ENCODE results near the gene TDP2.
"Not testable (repeated sequence)": the region's sequence is repeated elsewhere in the genome, so short reads cannot be mapped to it uniquely, and the experiment has no call there.

Gene TDP2

DNA sequence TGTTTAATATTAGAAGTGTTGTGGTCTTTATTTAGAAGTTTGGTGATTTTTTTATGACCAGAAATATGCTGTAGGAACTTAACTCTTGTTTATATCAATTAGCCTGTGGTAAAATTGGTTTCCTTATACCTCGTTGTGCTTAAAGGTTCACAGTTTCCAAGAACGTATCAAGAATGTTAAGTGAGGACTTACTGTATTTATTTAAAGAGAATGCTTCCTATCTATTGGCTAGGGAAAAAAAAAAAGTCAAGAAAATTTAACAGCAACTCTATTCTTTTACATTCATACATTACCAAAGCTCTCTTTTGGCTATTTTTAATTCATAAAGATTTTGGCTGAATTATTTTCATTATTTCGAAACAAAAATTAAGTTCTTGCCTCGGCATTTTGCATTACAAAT lies 22.3 kb downstream of the TDP2 start:
- DNase-seq: no peak

DNA sequence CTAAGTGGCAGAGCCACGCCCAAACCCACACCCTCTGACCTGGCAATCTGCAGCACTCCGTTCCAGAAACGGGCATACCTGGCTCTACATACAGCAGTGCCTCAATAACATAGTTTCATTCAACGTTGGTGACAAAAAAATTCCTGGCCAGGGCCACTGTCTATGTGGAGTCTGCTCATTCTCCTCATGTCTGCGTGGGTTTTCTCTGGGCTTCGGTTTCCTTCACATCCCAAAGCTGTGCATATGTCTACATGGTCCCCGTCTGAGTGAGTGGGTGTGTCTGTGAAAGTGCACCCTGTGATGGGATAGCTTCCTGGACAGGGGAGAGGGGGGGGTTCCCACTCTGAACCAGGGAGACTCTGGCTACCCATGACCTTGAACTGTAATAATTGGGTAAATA lies 22.8 kb downstream of the TDP2 start:
- DNase-seq: no peak

DNA sequence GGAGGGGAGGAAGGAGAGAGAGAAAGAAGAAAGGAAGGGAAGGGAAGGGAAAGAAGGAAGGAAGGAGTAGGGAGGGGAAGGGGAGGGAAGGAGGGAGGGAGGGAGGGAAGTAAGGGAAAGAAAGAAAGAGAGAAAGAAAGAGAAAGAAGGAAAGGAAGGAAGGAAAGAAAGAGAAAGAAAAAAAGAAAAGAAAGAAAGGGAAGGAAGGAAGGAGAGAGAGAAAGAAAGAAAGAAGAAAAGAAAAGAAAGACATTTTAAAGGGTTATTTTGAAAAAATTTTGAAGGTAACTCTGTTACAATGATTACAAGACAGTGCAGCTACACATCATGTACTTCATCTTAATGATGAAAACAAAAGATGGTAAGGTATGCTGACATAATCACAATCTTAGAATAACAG lies 24.6 kb downstream of the TDP2 start:
- DNase-seq: no peak

DNA sequence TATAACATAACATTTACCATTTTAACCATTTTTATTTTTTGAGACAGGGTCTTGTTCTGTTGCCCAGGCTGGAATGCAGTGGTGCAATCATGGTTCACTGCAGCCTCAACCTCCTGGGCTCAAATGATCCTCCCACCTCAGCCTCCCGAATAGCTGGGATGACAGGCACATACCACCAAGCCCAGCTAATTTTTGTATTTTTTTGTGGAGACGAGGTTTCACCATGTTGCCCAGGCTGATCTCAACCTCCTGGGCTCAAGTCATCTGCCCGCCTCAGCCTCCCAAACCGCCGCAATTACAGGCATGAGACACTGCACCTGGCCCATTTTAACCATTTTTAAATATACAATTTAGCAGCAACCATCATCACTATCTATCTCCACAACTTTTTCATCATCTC lies 26.1 kb downstream of the TDP2 start:
- not testable (repeated sequence) for DNase-seq

DNA sequence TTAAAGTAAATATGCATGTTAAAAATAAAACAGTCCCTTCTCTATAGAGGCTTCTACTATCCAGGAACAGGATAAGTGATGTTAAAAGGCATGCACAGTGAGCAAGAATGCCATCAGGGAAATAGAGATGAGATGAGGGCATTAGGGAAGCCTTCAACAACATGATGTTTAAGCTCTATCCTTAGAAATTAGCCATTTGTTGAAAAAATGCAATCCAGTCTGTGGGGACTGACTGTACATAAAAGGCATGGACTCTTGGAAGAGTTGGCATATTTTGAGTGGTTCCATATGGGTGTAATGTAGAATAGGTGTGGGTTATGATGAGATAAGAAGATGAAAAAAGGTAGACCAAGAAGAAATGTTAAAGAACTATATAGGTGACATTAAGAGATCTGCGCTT lies 26.5 kb downstream of the TDP2 start:
- DNase-seq: no peak

DNA sequence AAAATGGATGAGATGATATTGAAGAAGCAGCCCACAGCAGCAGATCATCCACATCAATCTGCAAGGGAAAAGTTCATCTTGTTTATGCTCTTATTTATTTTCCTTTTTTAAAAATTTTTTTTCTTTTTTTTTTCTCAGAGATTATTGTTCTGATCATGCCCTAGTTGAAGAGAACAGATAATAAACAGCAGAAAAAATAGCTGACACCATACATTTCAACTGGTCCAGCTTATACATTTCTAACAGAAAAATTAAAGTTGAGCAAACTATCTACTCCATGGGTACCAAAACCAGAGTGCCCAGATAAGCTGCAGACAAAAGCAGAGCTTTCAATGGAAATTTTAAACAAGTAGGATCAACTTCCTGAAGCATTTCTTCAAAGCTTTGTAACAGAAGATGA lies 30.0 kb downstream of the TDP2 start:
- no peak for DNase-seq

DNA sequence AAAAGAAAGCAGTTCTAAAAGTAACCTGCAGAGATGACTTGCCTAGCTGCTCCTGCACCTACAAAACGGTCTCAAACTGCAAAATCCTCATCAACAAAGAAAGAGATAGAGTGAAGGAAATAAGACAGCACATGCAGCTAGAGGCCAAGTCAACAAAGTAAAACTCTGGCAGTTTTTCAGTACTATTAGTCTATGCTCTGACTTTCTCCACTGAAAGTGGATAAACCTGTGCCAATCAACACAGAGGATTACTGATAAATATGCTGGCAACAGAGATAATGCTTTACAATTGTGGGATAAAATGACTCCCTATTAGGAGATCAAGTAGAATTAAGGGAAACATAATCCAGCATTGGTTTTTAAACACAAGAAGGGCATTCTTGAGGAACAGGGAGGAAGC lies 34.1 kb downstream of the TDP2 start:
- no peak for DNase-seq

DNA sequence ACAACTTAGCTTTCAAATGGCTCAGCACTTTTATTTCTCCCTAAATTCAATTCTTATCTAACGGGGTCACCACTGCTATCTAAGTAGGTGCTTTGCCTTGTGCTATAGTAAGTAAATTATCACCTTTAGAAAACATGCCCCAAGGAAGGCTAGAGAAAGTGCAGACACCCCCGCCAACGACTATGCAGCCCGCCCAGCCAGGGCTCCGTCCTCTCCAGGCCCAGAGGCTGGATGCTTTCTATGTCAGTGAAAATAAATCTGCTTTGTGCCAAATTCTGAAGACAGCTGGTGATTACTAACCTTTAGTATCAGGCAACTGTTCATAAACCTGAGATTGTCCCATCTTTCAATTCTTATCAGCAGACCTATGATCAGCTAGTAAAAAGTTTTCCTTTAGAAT lies 35.0 kb downstream of the TDP2 start:
- no peak for DNase-seq

DNA sequence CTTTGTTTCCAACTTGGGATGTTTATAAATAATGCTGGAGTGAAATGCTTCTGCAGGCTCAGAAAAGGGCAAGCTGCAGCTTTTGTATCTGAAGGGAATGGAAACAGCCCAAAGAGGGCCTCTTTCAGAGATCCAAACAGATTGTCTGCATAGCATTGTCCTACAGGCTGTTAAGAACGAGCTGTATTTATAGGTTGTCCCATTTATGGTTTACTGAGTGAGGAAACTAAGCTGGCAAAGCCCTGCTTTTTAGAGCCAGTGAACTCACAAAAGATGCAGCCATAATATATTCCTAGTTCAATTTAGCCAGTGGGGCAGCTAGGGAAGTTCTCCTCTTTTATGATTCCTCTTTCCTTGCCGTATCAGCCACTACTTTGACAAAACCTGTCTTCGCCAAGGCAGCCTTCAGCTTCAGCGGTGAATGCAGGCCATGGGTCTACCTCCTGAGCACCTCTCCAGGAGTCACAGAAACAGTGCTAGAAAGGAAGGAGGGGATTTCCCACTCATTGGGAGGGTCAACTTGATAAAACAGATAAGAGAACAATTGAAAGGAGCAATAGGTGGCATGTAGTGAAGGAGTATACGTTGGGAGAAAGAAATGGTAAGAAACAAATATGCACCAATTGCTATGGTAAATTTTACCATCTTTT lies 35.7 kb downstream of the TDP2 start:
- DNase-seq: no peak

DNA sequence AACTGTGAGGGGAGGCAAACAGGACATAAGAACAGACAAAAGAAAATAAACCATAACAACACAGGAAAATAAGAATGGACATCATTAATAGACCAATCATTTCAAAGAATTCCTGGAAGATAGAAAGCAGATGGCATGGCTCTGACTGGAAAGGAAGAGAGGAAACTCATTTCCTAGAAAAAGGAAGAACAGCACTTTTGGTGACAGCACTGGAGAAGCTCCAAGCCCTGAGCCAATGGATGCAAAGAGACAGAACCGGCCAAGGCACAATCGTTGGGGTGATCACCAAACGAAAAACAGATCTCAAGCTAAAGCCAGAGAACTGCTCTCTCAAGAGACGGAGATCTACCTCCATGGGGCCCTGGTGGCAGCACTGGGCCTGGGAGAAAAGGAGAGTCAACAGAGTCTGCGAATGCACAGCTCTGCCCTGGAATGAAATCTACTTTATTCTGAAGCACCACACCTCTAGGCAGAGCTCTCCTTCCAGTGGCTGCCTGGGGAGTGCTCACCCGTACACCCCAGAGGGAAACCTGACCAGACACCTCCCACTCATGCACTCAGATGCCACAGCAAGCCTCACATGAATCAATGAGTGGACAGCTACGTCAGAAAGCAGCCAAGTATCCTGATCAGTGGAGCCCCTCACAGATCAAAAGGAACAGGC lies 44.9 kb downstream of the TDP2 start:
- no peak for DNase-seq

DNA sequence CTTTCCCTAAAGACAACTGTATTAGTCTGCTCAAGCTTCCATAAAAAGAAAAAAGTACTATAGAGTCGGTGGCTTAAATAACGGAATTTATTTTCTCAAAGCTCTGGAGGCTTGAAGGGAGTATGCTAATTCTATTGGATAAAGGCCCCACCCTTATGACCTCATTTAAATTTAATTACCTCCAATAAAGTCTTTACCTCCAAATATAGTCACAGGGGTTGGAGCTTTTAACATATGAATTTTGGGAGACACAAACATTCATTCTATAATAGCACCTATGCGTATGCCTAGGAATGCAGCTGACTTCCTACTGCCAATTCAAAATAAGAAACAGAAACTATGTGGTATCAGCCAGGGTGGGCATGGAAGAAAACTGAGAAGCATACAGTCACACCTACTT lies 46.1 kb downstream of the TDP2 start:
- DNase-seq: no peak

DNA sequence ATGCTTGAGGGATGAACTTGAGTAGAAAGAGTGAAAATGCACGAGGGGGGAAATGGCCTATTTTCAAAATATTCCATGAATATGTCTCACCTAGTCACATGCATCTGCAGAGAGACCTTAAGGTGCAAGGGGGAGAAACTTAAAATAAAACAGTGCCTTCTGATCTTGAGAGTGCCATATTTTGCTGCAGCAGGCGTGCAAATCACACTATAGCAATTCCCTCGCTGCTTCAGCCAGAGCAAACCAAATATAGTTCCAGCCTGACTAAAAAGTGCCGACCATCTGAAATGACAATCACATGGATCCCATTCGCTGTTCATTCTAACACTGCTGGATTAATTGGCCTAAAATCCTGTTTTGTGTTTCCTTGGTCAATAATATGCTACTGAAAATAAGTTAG lies 47.0 kb downstream of the TDP2 start:
- DNase-seq: no peak

DNA sequence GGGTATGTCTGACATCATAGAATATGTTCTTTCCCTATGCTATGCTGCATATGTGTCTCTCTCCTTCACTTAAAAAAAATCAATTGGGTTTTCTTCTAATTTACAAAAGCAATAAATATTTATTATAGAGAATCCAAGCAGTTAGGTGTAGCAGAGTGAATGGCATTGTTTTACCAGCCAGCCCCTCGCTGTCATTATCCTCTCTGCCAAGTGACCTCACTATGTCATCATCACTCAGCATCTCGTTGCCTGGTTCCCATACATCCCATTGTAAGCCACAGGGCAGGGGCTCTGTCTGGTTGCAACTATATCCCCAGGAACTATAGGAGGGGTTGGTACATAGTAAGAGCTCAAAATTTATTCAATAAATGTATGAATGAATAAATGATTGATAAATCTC lies 52.1 kb downstream of the TDP2 start:
- no peak for DNase-seq

DNA sequence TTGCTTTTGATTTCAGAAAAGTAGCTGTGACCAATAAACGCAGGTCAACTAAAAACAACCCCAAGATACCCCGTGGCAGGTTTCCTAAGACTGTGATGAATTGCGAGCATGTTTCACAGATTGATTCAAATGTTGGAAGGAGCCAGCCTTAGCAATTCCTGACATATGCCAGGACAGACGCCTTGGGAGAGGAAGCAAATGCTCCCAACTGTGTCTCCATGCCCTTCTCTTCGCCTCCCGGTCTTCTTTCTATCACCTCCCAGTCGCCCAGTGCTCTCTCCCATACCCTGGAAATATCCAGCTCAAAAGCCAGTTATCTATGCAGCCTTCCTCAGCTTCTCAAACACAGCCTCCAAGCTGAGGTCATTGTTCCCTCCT lies 52.7 kb downstream of the TDP2 start:
- DNase-seq: no peak

DNA sequence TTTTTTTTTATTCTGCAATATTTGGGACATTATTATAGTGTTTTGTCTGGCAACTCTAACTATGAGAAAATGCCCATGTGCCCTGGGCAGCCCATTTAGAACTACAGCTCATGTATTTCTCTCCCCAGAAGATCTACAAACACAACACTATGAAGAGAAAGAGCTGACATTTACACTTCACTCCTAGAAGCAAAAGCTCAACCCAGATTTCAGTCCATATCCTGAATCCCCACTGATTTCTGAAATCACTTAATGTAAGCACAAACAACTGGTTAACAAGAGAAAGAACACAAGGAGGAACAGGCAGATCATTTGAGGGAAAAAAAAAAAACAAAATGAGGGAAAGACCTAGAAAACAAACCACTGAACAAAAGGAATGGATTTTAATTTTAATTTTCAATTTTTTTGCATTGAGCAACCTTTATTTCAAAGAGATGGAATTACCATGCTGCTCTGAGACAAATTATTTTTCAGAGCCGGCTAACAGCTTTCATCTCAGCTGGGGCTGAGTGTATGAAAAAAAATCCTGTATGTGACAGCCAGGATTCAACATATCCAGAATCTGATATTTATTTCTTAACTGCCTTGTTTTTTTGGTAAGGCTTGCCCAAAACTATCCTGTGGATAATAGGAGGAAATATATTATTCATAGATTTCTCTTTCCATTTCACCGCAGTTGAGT lies 53.2 kb downstream of the TDP2 start:
- no peak for DNase-seq

DNA sequence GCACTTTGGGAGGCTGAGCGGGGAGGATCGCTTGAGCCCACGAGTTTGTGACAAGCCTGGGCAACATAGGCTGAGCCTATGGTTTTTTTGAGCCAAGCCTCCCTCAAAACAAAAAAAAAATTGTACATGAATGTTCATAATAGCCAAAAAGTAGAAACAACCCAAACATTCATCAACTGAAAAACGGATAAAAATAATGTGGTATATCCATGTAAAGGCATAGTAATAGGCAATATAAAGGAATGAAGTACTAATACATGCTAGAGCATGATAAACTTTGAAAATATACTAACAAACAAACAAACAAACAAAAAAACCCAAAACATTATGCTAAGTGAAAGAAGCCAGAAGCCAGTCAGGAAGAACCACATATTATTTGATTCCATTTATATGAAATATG lies 56.0 kb downstream of the TDP2 start:
- DNase-seq: no peak

DNA sequence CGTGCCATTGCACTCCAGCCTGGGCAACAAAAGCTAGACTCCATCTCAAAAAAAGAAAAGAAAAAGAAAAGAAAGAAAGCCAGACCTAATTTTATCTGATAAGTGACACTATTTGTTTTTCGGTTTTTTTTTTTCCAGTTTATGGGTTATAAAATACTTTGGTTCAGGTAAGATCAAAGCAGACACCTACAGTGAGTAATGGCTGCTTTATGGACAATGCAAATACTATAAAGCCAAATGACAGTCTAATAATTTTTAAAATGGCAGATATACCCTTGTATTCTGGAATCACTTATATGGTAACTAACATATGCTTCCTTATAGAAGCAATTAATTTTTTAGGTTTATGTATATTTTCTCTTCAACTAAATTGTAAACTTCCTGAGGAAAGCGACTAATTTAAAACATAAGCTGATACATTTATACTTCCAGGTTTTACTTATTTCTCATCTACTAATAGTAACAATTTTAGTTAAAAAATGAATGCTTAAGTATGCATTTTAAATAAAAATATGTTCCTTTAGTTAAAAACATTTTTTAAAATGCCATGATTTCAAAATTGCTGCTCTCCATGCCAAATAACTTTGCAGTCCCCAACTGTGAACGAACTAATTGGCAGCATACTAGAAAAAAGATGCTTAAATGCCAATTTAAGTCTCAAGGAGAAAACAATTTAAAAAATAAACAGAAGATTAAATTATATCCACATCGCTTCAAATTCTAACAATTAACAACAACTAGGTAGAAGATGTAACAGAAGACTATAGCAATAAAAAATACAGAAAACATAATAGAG lies 59.2 kb downstream of the TDP2 start:
- DNase-seq: no peak

DNA sequence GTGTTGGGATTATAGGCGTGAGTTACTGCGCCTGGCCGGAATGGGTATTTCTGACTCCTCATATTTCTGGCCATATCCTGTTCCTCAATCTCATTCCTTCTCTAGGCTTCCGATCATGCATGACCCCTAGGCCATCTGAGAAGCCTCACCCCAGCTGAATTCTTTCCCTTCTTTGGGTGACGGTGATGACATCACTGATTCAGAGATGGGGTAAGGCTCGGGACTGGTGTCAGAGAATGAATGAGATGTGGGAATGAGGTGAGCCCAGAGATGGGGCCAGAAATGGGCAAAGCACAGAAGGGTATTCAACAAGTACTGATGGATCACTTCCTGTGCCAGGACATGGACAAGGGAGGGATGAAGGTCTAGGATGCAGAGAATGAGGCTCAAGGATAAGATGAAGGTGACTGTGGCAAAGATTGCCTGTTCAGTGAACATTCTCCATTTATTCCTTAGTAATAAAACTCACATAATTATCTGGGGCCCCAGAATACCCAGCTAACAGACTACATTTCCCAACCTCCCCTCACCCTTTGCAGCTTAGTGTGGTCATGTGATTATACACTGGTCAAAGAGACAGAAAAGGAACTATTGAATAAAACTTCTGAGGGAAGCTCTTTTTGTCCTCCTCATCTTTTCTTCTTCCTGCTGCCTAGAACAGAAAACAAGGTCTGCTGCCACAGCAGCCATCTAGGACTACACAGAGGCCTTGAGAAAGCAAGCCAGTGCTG lies 60.3 kb downstream of the TDP2 start:
- DNase-seq: no peak

DNA sequence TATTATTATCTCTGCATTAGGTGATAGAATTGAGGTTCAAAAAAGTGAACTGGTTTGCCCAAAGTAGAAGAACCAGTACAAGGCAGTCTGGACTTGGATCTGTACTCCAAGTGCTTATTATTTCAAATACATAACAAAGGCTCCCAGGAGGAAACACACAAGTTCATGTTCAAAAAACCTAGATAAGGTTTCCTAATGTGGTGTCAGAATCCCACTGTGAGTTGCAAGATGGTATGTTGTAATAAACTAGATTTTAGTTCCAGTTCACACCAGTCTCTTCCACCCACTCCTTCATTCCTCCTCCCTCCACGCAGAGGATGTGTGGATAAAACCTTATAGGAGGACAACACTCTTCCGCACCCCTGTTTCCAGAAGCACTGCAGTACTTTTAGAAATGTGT lies 63.5 kb downstream of the TDP2 start:
- DNase-seq: no peak

DNA sequence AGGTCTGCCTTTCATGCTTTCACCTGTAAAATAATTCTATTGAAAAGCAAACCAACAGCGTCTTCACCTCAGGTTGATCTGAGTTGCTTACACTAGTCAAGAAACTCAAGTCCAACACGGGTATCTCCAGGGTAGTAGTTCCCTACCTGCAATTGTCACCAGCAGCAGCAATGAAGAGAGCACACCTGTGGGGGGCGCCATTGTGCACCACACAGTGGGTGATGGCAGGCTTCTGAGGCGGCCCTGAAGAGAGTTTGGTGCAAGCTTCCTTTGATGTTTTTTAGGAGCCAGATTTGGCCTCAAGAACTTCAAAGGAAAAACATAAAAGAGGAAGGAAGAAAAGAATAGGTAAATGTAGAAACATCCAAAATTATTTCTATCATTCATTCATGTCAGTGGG lies 65.8 kb downstream of the TDP2 start:
- DNase-seq: no peak

Data from NCI-H226 (cell line).